IMR-90 (cell line): ENCODE data around the gene IFNW1. TPM values are rescaled to one million over a fixed set of nuclear protein-coding genes. Genes with fewer than 3 reads are reported as not detected.

Experiments
- microRNA-seq, 2 experiments: library from miRNA; stranded (forward) in 1 of 2; unstranded in 1 of 2; fragments of 10-50 nt in 1 of 2; fragments of <30 nt in 1 of 2; gene quantifications in 1 of 2; microRNA quantifications in 1 of 2; one replicate each; pipeline versions ENCODE3 to v1.1.0; 2013 to 2020; ENCODE audit not compliant: insufficient read depth in 1 of 2, insufficient read length in 1 of 2, unreplicated experiment in 1 of 2
- polyA plus RNA-seq, 3 experiments: library from polyadenylated mRNA; depleted of rRNA; stranded (reverse); fragments of >200 nt; gene quantifications; 2 replicates each; pipeline ENCODE4 v1.2.3, GENCODE V29; 2012; ENCODE audit warnings: low replicate concordance in 1 of 3
- small RNA-seq, 5 experiments: library from RNA; depleted of rRNA; stranded (forward); fragments of <200 nt; gene quantifications; one replicate each; pipeline ENCODE3, GENCODE V24; 2012
- total RNA-seq: library from RNA; depleted of rRNA; stranded (reverse); fragments of >200 nt; gene quantifications from 2 replicates; pipeline ENCODE4 v1.2.3, GENCODE V29; 2012; rRNA removed

IFNW1 gene
- total and polyA plus RNA-seq, 2 of the 4 experiments (the other 2 are of a cell fraction): not detected

Small RNA genes within 50 kb of the gene (microRNA-seq; reads per million reads assigned to microRNA genes)
- gene IFNWP4 (ENCODE audit: insufficient read depth, insufficient read length): not detected
- not detected for gene RF00019 (ENCODE audit: insufficient read depth, insufficient read length)

Small RNA genes within 50 kb of the gene (small RNA-seq; reads per million reads assigned to genes)
- 0 reads per million in 5 experiments for gene IFNWP4
- 0 reads per million in 5 experiments for gene RF00019

Other genes starting within 250 kb of the IFNW1 start
- 2.2 and 2.8 TPM in 2 replicates for gene HACD4, start 110.2 kb downstream of the IFNW1 start, total RNA-seq
- 1.5 and 1.9 TPM in 2 replicates for gene HACD4, start 110.2 kb downstream of the IFNW1 start, polyA plus RNA-seq (2012; rRNA removed)
- gene IFNB1, start 63.9 kb downstream of the IFNW1 start, total RNA-seq: not detected in 2 replicates
- gene IFNB1, start 63.9 kb downstream of the IFNW1 start, polyA plus RNA-seq (2012; rRNA removed): not detected in 2 replicates
- gene IFNA21, start 24.8 kb upstream of the IFNW1 start, total RNA-seq: not detected in 2 replicates
- not detected in 2 replicates for gene IFNA21, start 24.8 kb upstream of the IFNW1 start, polyA plus RNA-seq (2012; rRNA removed)
- not detected in 2 replicates for gene IFNA4, start 45.8 kb upstream of the IFNW1 start, total RNA-seq
- not detected in 2 replicates for gene IFNA4, start 45.8 kb upstream of the IFNW1 start, polyA plus RNA-seq (2012; rRNA removed)
- gene IFNA7, start 60.4 kb upstream of the IFNW1 start, total RNA-seq: not detected in 2 replicates
- not detected in 2 replicates for gene IFNA7, start 60.4 kb upstream of the IFNW1 start, polyA plus RNA-seq (2012; rRNA removed)
- not detected in 2 replicates for gene IFNA10, start 65.3 kb upstream of the IFNW1 start, total RNA-seq
- not detected in 2 replicates for gene IFNA10, start 65.3 kb upstream of the IFNW1 start, polyA plus RNA-seq (2012; rRNA removed)
- not detected in 2 replicates for gene IFNA16, start 75.5 kb upstream of the IFNW1 start, total RNA-seq
- not detected in 2 replicates for gene IFNA16, start 75.5 kb upstream of the IFNW1 start, polyA plus RNA-seq (2012; rRNA removed)
- not detected in 2 replicates for gene IFNA17, start 86.4 kb upstream of the IFNW1 start, total RNA-seq
- gene IFNA17, start 86.4 kb upstream of the IFNW1 start, polyA plus RNA-seq (2012; rRNA removed): not detected in 2 replicates
- not detected in 2 replicates for gene IFNA14, start 98.2 kb upstream of the IFNW1 start, total RNA-seq
- not detected in 2 replicates for gene IFNA14, start 98.2 kb upstream of the IFNW1 start, polyA plus RNA-seq (2012; rRNA removed)
- not detected in 2 replicates for gene IFNA5, start 163.5 kb upstream of the IFNW1 start, total RNA-seq
- gene IFNA5, start 163.5 kb upstream of the IFNW1 start, polyA plus RNA-seq (2012; rRNA removed): not detected in 2 replicates
- gene KLHL9, start 193.6 kb upstream of the IFNW1 start, total RNA-seq: 46.4 and 68.6 TPM in 2 replicates
- gene KLHL9, start 193.6 kb upstream of the IFNW1 start, polyA plus RNA-seq (2012; rRNA removed): 10.2 and 12.9 TPM in 2 replicates
- gene IFNA6, start 209.1 kb upstream of the IFNW1 start, total RNA-seq: not detected in 2 replicates
- gene IFNA6, start 209.1 kb upstream of the IFNW1 start, polyA plus RNA-seq (2012; rRNA removed): not detected in 2 replicates
- gene IFNA13, start 226.2 kb upstream of the IFNW1 start, total RNA-seq: not detected in 2 replicates
- gene IFNA13, start 226.2 kb upstream of the IFNW1 start, polyA plus RNA-seq (2012; rRNA removed): not detected in 2 replicates
- not detected in 2 replicates for gene IFNA2, start 243.6 kb upstream of the IFNW1 start, total RNA-seq
- gene IFNA2, start 243.6 kb upstream of the IFNW1 start, polyA plus RNA-seq (2012; rRNA removed): not detected in 2 replicates